NCI-H2227 treated with DMSO at 0.1 percent for 48 hours (cell line): ENCODE data around the gene IL15RA.
"Not testable (repeated sequence)": the region's sequence is repeated elsewhere in the genome, so short reads cannot be mapped to it uniquely, and the experiment has no call there.

ENCODE experiments used
- DNase-seq: peaks from one replicate; lab custom pipeline; 2025; lab: John Stamatoyannopoulos, UW

The IL15RA gene

DNA sequence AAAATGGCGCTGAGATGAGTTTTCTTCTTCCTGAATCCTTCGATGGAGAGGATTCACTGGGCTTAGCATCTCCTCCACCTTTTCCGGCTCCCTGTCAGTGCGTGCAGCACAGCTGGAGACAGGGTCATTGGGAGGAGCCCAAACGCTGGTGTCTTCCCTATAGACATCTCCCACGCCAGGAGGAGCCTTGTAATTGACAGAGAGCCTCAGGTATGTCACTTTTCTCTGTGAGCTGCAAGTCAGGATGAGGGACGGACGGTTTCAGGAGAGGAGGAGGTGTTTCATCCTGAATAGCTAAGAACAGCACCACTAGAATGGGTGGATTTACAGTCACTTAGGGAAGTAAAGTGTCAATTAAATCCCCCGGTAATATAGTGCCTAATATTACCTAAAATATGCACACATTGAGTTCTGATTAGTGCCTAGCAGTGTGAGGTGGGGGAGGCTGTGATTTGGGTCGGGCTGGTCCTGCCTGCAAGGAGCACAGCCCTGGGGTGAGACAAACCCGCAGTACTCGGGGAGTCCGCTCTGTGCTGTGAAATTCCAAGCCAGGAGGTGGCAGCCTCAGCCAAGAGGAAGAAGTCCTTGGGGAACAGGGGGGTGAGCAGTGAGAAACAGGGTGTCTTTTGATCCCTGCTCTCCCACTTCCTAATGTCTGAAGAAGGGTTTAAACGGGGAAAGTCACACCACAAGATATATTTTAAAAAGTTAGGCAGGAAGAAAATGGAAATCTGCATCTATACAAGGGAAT, 28.2 kb downstream of the IL15RA start:
- peak; percentile 22 for DNase-seq

DNA sequence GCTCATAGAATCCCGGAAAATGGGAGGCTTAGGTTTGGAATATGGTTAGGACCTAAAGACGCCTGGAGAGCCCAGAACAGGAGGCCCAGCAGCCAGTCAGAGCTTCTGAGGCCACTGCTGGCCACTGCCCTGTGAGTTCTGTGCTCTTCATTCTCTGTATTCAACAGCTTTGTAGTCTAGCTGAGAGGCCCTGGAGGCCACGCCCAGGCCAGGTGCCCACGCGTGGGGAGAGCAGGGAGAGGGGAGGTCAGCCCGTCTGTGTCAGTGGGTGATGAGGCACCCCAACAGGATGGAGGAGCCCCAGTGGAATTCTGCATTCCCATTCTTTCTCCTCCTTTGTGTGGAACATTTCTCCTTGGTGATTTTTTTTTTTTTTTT, 29.1 kb downstream of the IL15RA start:
- no peak for DNase-seq

DNA sequence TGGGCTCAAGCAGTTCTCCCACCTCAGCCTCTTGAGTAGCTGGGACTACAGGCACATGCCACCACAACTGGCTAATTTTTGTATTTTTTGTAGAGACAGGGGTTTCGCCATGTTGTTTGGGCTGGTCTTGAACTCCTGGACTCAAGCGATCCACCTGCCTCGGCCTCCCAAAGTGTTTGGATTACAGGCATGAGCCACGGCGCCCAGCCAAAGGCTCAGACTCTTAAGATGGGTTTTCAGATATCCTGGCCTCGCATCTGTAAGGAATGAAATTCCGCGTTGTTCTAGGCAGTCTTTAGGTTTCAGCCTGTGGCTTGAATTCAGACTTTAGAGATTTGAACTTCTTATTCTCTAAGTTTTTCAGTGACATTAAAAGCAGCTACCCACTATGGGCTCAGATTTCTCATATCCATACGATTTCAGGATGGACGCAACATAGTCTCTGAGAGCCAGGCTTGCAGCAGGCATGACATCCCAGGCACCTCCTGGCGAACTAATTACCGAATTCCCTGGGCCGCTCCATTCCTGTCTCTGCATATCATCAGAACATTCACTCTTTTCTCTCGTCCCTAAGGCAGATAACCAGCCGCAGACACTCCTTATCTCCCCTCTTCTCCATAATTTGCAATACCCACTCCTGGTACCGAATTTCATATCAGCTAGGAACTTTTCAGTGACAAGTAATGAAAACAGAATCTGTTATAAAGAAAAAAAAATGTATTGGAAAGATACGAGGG, 29.7 kb downstream of the IL15RA start:
- no peak for DNase-seq

DNA sequence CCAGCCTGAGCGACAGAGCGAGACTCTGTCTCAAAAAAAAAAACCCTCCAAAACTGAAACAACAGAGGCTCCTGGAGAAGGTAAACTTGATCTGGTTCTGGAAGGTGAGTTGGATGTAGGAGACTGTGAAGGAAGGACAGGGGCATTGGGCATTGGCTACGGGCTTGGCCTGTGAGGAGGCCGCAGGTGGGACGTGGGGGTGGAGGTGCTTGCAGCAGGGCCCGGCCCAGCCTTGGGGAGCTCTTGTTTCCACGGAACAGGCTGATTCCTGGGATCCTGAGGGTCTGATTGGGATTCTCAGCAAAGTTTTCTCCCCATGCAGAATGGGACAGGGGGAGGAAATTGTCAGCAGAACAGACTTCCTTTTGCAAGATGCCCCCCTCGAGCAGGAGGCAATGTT, 30.6 kb downstream of the IL15RA start:
- DNase-seq: no peak

DNA sequence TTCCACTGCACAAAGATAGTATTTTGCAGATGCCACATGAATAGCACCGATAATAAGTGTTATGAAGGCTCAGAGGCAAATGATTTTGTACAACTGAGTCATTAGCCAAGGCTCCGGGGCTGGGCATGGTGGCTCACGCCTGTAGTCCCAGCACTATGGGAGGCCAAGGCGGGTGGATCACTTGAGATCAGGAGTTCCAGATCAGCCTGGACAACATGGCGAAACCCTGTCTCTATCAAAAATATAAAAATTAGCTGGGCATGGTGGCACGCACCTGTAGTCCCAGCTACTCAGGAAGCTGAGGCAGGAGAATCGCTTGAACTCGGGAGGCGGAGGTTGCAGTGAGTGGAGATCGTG, 30.9 kb downstream of the IL15RA start:
- DNase-seq: not testable (repeated sequence)

DNA sequence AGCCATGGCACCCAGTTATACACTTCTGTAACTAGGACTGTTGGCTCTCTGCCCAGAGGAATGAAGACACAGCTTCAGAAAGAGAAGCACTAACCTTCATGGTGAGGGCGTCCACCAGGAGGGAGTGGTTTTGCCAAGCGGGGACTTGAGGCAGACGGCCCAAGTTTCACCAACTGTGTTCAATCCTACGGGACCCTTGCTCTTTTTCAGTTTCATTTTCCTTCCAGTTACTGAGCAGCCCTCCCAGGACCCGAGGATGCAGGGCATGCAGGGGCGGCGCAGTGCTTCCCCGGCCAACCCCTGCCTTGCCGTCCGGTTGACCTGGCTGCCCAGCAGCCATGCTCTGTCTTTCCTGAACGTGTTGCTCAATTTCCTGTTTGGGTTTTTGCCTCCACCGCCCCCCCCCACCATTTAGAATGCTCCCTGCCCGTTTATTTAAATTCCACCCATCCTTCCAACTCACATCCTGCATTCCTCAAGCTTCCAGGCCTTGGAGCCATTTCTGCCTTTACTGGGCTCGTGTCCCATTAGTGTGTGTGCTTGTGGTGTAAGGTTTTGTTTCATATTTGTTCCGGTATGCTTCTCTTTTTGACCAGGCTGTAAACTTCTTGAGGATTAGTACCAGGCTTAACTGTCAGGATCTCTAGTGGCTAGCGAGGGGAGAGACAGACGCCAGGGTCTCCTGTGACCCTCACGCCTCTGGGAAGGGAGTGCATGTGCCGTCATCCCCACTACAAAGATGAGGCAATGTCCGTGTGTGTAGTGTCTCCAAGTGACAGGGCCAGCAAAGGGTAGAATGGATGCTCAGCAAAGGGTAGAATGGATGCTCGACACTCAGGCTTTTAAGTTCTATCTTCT, 31.6 kb downstream of the IL15RA start:
- DNase-seq: no peak

DNA sequence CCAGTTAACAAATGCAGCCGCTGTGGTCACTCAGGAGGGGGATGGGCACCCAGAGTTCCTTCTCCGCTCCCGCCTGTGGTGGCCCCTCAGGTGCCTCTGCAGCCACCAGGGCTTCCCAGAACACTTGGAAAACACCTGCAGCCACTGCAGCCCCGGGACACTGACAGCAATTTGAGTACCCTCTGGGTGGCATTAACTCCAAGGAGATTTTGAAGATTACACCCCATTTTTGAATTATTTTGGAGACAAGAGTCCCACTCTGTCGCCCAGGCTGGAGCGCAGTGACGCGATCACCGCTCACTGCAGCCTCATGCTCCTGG, 32.2 kb downstream of the IL15RA start:
- DNase-seq: no peak

DNA sequence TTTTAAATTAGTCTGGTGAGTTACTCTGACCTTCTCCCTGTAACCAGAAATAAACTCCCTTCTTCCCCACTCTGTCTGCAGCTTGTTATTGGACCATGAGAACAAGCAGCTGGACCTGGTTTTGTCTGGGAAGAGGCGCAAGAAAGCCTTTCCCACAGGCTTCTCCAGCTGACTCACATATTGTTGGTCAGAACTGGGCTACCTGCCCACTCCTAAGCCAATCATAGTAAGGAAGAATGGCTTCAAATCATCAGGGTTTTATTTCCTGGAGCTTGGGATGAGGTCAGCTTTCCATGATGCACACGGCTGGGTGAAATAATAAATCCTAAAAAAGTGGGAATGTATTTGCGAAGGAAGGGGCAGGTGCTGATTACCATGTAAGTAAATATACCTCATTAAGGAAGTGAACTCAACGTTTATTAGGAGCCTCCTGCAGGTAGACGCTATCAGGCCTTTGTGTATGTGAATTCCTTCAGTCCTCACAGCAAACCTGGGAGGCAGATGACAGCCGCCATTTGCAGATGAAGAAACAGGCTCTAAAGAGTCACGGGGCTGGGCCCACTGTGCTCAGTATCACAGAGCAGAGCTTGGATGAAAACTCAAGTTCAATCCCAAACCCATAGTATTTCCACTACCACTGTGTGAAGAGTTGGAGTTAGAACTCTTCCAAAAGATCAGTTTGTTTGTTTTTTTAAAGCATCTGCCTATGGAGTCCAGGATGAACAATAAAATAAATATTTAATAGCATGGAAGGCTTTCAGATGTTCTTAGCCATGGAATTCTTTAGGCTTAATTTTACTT, 32.8 kb downstream of the IL15RA start:
- DNase-seq: no peak

DNA sequence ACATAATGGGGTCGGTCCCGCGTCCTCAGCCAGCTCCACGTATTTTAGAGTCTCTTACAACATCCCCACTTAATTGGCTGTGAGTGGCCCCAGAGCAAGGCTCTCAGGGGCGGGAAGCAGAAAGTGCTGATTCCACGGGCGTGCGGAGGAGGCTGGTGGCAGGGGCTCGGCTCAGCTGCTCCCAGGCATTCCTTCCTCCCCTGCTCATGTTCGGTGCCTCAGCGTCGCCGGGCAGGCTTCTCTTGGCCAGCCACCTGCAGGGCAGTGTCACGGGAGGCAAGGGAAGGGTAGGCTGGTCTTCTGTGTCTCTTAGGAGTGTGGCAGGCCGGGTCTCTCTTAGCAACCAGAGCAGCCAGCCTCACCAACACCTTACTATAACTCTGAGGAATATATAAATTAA, 33.8 kb downstream of the IL15RA start:
- DNase-seq: no peak

DNA sequence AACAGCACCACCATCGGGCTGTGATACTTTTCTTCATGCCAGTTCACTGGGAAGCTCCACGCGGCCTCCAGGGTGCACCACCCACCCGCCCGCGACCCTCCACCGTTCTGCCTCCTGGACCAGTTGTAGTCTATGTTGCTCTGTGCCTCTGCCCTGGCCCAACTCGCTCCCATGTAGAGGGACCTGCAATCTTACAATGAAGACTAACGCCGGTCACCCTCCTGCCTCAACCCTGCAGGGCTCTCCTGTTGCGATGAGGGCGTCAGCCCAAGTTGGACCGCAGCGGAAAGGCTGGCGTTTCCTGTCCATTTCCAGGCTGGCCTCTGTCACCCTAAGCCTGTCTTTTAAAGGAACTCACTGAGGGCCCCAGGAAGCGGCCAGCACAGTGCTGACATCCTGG, 34.9 kb downstream of the IL15RA start:
- DNase-seq: no peak

DNA sequence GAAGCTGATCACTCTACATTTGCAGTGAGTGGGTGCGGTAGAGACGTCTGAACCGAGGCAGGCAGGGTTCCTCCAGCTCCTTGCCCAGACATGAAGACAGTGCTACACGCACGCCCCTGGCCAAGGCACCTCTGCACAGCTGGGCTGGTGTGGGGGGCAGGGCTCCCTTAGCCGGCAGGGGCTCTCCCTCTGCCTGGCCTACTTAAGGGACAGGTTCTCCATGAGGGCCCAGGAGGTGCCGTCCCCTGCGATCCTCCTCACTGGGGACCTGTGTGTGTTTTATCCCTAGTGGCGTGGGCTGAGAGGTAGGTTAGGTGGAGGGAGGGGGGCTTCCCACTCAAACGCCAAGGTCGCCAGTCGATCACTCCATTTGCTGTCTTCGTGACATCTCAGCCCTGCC, 35.3 kb downstream of the IL15RA start:
- no peak for DNase-seq

DNA sequence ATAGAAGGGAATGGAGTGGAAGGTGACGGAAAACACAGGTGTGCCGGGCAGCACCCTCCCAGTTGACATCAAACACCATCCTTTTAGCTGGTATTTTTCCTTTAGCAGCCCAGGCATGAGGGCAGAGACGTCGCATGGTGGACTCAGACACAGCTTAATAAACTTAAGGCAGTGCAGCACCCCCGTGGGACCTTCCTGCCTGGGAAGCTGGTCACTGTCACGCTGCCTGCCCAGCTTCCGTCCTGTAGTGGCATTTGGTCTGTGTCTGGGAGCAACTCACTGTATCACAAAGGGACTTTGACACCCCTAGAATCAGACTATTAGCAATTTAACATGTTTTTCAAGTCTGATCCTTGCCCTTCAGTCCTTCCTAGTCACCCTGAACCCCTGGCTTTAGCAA, 35.8 kb downstream of the IL15RA start:
- no peak for DNase-seq

DNA sequence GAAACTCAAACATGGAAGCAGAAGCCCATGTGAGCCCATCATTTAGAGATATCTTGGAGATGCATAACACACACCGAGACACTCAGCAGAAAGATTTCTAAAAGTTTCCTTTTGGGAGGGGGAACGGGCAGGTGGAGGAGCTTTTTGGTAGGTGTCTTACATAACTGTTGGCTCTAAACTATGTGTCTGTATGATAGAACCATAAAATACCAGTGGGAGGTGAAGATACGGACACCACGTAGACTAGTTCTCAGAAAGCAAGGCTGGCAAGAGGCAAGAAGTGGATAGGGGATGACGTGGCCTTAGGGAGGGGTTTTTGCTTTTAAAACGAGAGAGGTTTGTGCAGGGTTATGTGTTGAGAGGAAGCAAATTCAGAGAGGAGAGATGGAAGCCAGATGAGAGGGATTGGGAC, 36.5 kb downstream of the IL15RA start:
- no peak for DNase-seq

DNA sequence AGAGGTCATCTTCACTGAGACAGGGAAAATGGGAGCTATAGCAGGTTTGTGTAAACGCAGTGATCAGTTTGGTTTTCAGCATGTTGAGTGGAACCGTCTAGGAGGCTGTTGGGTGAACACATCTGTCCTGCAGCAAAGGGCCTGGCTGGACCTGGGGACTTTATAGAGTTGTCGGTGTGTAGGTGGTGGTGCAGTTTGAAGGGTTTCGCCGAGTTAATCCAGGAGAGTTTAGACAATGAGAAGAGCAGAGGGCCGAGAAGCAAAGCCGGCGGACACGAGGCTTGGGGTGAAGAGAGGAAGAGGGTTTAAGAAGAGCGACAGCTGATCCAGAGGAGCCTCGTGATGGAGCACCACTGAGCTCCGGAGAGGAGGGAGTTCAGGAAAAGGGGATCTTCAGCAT, 39.1 kb downstream of the IL15RA start:
- no peak for DNase-seq

DNA sequence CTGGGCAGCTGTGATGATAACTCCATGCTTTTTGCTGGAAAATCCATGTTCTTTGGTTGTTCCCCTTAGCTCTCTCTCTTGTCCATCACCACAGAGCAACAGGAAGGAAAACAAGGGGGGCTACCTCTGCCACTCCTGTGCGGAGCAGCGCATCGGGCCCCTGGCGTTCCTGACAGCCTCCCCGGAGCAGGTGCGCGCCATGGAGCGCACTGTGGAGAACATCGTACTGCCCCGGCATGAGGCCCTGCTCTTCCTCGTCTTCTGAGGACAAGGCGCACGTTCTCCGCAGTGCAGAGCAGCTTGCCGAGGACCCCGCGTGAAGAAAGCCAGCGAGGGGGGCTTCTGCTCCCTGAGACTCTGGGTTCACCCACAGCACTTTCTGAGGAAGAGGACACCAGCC, 40.3 kb downstream of the IL15RA start:
- DNase-seq: no peak

DNA sequence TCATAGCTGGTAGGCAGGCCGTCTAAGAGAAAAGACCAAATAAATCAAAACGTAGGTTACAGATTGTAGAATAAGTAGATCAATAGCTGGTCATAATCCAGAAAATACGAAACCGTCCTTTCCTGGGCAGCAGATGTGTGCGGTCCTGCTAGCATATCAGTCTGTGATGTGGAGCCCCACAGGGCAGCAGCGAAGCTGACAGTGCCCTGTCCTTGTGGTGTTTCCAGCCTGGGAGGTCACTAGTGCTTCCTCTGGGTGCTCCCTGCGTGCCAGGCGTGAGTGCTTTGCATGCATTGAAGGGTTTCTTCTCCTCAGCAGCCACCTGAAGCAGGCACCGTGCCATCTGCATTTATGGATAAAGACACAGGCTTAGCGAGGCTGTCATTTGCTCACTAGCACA, 41.7 kb downstream of the IL15RA start:
- DNase-seq: no peak

DNA sequence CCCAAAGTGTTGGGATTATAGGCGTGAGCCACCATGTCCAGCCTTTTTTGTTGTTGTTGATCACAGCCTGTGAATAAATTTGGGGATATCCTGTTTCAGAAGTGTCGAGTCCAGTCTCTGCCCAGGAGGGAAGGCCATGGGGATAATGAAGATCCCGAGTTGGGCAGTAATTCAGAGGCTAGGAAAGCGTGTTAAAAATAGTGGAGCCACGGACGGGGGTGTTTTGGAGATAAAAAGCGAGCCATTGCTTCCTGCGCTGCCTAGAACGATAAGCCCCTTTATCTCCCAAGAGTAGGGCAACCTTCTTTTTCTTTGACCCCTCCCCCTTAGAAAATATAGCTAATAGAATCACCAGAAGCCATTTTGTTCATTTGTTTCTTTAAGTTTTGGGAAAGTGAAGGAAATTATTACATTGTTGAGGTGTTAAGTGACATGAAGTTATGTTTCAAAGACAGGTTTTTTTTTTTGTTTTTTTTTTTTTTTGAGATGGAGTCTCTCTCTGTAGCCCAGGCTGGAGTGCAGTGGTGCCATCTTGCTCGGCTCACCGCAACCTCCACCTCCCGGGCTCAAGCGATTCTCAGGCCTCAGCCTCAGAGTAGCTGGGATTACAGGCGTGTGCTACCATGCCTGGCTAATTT, 43.3 kb downstream of the IL15RA start:
- no peak for DNase-seq

DNA sequence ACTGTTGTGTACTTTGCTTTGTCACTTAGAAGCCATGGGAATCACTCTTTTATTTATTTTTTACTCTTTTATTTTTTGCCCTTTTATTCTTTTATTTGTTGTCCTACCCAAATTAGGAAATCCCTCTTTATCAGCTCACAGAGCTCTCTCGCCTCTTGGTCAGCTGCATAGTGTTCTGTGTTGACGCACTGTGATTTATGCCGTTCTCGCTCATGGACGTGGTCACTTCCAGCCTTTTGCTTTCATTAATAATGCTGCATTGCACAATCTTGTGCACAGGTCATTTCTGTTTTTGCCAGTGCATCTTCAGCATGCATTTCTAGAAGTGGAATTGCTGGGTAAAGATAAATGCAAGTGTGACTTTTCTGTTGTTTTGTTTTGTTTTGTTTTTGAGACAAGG, 45.0 kb downstream of the IL15RA start:
- no peak for DNase-seq

DNA sequence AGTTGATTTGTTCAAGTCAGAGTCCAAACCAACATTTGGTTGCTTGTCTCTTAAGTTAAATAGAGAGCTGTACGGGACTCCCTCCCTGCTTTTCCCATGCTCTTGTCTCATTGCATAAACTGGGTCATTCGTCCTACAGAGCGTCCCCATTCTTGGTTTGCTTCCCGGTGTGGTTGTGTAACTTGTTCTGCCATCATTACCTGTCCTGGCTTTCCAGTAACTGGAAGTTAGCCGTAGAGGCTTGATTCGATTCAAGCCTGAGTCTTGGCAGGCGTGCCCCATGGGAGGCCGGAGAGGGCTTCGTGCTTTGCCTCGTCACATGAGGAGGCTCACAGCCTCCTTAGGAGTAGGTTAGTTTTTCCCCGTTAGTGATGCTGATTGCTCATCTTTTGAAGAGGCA, 47.1 kb downstream of the IL15RA start:
- no peak for DNase-seq

DNA sequence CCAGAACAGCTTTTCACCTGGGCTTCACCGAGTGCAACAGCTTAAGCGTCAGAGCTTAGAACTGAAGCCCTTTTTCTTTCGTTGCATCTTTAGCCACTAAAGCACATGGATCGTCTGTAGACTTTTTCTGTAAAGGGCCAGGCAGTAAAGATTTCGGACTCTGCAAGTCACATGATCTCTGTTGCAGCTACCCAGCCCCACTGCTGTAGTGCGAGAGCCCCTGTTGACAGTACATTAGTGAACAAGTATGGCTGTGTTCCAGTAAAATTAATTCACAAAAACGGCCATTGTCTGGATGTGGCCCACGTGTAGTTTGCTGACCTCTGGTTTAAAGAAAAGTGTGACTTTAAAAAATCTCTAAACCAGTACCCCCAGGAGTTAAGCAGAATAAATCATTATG, 47.9 kb downstream of the IL15RA start:
- no peak for DNase-seq

DNA sequence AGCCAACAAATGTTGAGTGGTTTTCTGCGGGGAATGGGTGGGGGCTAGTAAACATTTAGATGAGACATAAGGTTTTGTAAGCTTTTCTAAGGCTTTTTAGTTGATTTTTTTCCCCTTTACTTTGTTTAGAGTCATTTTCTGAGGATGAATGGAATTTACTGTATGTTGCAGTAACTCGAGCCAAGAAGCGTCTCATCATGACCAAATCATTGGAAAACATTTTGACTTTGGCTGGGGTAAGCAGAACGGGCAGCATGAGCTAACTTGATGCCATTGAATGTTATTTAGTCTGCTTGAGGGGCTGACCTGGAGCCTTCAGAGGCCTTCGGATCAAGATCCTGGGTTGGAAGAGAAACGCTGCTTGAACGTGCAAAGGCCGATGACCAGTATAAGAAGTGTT, 50.0 kb downstream of the IL15RA start:
- no peak for DNase-seq

DNA sequence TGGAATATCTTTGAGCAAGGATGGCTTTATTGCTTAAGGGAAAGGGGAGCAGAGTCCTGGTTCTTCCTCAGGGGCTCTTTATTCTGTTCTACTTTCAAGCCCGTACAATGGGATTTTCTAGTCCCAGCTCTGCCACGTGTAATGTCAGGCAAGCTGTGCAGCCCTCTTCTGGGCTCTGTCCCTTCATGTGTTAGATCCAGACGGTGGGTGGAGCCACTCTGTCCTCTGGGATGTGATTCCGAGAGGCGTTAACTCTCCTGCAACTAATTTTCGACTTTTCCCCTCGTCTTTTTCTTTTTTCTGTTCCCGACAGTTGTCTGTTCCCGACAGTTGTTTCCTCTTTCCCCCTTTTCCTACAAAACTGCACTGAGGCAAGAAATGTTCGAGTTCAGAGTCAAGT, 52.5 kb downstream of the IL15RA start:
- no peak for DNase-seq
